Endothelial cell of umbilical vein (primary cell): ENCODE measurements around the gene GALNT14. TPM values are rescaled to one million over a fixed set of nuclear protein-coding genes. Genes with fewer than 3 reads are reported as not detected.

Experiments used
- BruUV-seq: library from RNA; stranded (reverse); fragments of 400-500 nt; replicated peaks from 2 replicates; lab custom pipeline; 2021; lab: Mats Ljungman, UMichigan
- CTCF ChIA-PET: fragments of 300-600, 350-600 bp; sonication (Branson Sonifier 250); formaldehyde crosslinking; loops from one replicate; lab custom pipeline; 2021; ENCODE audit warnings: antibody characterized with exemption, inconsistent platforms; lab: Charles Lee
- POLR2A ChIA-PET: fragments of 300-600, 350-600 bp; sonication (Branson Sonifier 250); formaldehyde crosslinking; loops from one replicate; lab custom pipeline; 2021; ENCODE audit warnings: antibody characterized with exemption, inconsistent platforms; lab: Charles Lee
- DNase-seq: peaks from one replicate; pipeline ENCODE4 v3.0.0-alpha.2; 2011; ENCODE audit warnings: low read depth, low spot score
- FAIRE-seq: peaks from 2 replicates; lab custom pipeline; 2011; peaks lifted over from hg19 to GRCh38; lab: Jason Lieb, UNC
- H2AFZ ChIP-seq: 2 replicates; pipeline ENCODE4 v1.6.0; 2012; ENCODE audit warnings: low read depth, low read length, control low read depth, inconsistent platforms
- H3K27ac ChIP-seq: 2 replicates; pipeline ENCODE4 v1.5.1; 2011; ENCODE audit warnings: low read depth, mild to moderate bottlenecking, control low read depth, low read length, moderate library complexity; ENCODE audit not compliant: insufficient read depth
- H3K27me3 ChIP-seq, 2 experiments: 2 replicates each; pipeline versions ENCODE4 v1.6.0 to v1.6.1; 2011; ENCODE audit warnings: low read length in 2 of 2, mixed read lengths in 1 of 2; ENCODE audit not compliant: control insufficient read depth in 2 of 2, insufficient read depth in 2 of 2
- H3K36me3 ChIP-seq, 2 experiments: 2 replicates in 1 of 2; 3 replicates in 1 of 2; pipeline ENCODE4 v1.5.1; 2011; ENCODE audit warnings: low read length in 2 of 2, mild to moderate bottlenecking in 1 of 2, moderate library complexity in 1 of 2; ENCODE audit not compliant: control insufficient read depth in 2 of 2, insufficient read depth in 2 of 2; ENCODE audit errors: extremely low read depth in 1 of 2
- H3K4me1 ChIP-seq: 3 replicates; pipeline ENCODE4 v1.5.1; 2011; ENCODE audit warnings: mild to moderate bottlenecking, low read length; ENCODE audit not compliant: control insufficient read depth, insufficient read depth; ENCODE audit errors: extremely low read depth
- H3K4me2 ChIP-seq: 2 replicates; pipeline ENCODE4 v1.6.1; 2011; ENCODE audit warnings: low read length, control low read depth, mixed read lengths; ENCODE audit not compliant: insufficient read depth
- H3K4me3 ChIP-seq, 3 experiments: fragments of 200-600 bp in 1 of 3; sonication (generic), shearing (Covaris generic) in 1 of 3; replicated peaks in 1 of 3; 2 replicates each; pipeline ENCODE4 v1.5.1; 2011 to 2016; ENCODE audit warnings: control low read depth in 3 of 3, low read length in 3 of 3, mild to moderate bottlenecking in 2 of 3, inconsistent platforms in 1 of 3, low read depth in 1 of 3, moderate library complexity in 1 of 3; ENCODE audit not compliant: insufficient read depth in 1 of 3
- H3K79me2 ChIP-seq: 2 replicates; pipeline ENCODE4 v1.6.0; 2012; ENCODE audit warnings: low read length, inconsistent platforms; ENCODE audit not compliant: control insufficient read depth, insufficient read depth
- H3K9ac ChIP-seq: replicated peaks from 2 replicates; pipeline ENCODE3; 2011; ENCODE audit warnings: low read length, control low read depth; ENCODE audit not compliant: insufficient read depth; ENCODE audit errors: extremely low read depth
- H3K9me1 ChIP-seq: replicated peaks from 3 replicates; pipeline ENCODE4 v1.6.0; 2011; ENCODE audit warnings: mild to moderate bottlenecking, low read length; ENCODE audit not compliant: control insufficient read depth, insufficient read depth; ENCODE audit errors: extremely low read depth
- H3K9me3 ChIP-seq: replicated peaks from 2 replicates; pipeline ENCODE4 v1.5.1; 2012; ENCODE audit warnings: low read length, inconsistent platforms; ENCODE audit not compliant: control insufficient read depth, insufficient read depth
- H4K20me1 ChIP-seq: replicated peaks from 2 replicates; pipeline ENCODE3; 2011; ENCODE audit warnings: mild to moderate bottlenecking, low read length; ENCODE audit not compliant: control insufficient read depth, insufficient read depth; ENCODE audit errors: extremely low read depth
- CTCF ChIP-seq, 2 donors: IDR thresholded peaks; 1 replicate in 1 of 2; 2 replicates in 1 of 2; pipeline ENCODE4 v1.5.1; 2011; ENCODE audit warnings: low read length in 2 of 2, mild to moderate bottlenecking in 2 of 2, moderate library complexity in 2 of 2, control low read depth in 1 of 2, inconsistent platforms in 1 of 2, low read depth in 1 of 2; ENCODE audit not compliant: insufficient read depth in 1 of 2; ENCODE audit errors: extremely low read depth in 1 of 2
- EZH2 ChIP-seq: IDR thresholded peaks from 2 replicates; pipeline ENCODE4 v1.6.1; 2012; ENCODE audit warnings: borderline replicate concordance, low read depth, mild to moderate bottlenecking, moderate library complexity, low read length, inconsistent platforms; ENCODE audit not compliant: severe bottlenecking
- FOS ChIP-seq: IDR thresholded peaks from 2 replicates; pipeline ENCODE4 v1.6.1; 2011; ENCODE audit warnings: mild to moderate bottlenecking, low read length, moderate library complexity, borderline replicate concordance; ENCODE audit not compliant: insufficient read depth
- GATA2 ChIP-seq: IDR thresholded peaks from 2 replicates; pipeline ENCODE4 v1.7.0; 2011; ENCODE audit warnings: low read depth, mild to moderate bottlenecking, moderate library complexity, mixed read lengths, low read length; ENCODE audit not compliant: insufficient read length, insufficient read depth
- JUN ChIP-seq: IDR thresholded peaks from 2 replicates; pipeline ENCODE4 v1.6.1; 2011; ENCODE audit warnings: borderline replicate concordance, low read depth; ENCODE audit not compliant: insufficient read length, insufficient read depth
- MAX ChIP-seq: IDR thresholded peaks from 2 replicates; pipeline ENCODE4 v1.6.1; 2011; ENCODE audit not compliant: insufficient read depth, insufficient read length
- POLR2A ChIP-seq: IDR thresholded peaks from 2 replicates; pipeline ENCODE4 v1.6.1; 2012; ENCODE audit warnings: low read depth, mild to moderate bottlenecking, control low read depth, low read length
- POLR2AphosphoS5 ChIP-seq: IDR thresholded peaks from 2 replicates; pipeline ENCODE4 v1.6.1; 2012; ENCODE audit warnings: low read depth, mild to moderate bottlenecking, control low read depth, low read length, moderate library complexity; ENCODE audit not compliant: insufficient read depth
- dilution Hi-C: fragments of 300-500 bp; cut with MboI; formaldehyde crosslinking; loops from one replicate; pipeline ENCODE4 v1.15.0; 2019; ENCODE audit warnings: low sequenced_read_pairs; ENCODE audit not compliant: extremely low pct_ligation_motif_present
- intact Hi-C: fragments of 100-400 bp; cut with micrococcal nuclease; formaldehyde crosslinking; loops from one replicate; pipeline ENCODE4 v1.10.0; 2022
- polyA plus RNA-seq, 4 experiments: library from polyadenylated mRNA; depleted of rRNA in 3 of 4; stranded (reverse) in 3 of 4; unstranded in 1 of 4; fragments of >200 nt; gene quantifications; 2 replicates each; pipeline versions ENCODE4 v1.2.1 to v1.2.3, GENCODE V29; 2011 to 2012; ENCODE audit warnings: missing spikeins in 1 of 4
- total RNA-seq: library from RNA; stranded (reverse); gene quantifications from 2 replicates; pipeline ENCODE4 v1.2.3, GENCODE V29; 2021

Gene GALNT14
- total and polyA plus RNA-seq, 2 donors (not counting 3 experiments of a cell fraction or from before 2014, with no cell fraction given) = 0.04 to 0.40 TPM

GRCh38 chr2:30871980-30872789, 266.1 kb downstream of the GALNT14 start:
- ChIA-PET CTCF (no interaction called here), POLR2A (no interaction called here)
- Histone ChIP-seq H3K27ac (no peak overlapping the region), H3K36me3 (no peaks in the 10 kb centered on the region), H4K20me1 (no peaks in the 10 kb centered on the region), H3K4me1 (no peaks in the 10 kb centered on the region), H3K4me3 (no peak overlapping the region), H3K9ac (no peak overlapping the region), H3K9me1 (no peaks in the 10 kb centered on the region), H3K79me2 (no peaks in the 10 kb centered on the region), H3K9me3 (no peaks in the 10 kb centered on the region), H3K4me2 (no peak overlapping the region), H2AFZ (no peak overlapping the region), H3K27me3 (no peaks in the 10 kb centered on the region)
- intact Hi-C loops (no loop called here), dilution Hi-C loops (no loop called here)
- BruUV-seq = no TSS peak
- DNase-seq = no peak
- no peak for FAIRE-seq
- TF ChIP-seq JUN = no peak
- TF ChIP-seq FOS = no peak
- TF ChIP-seq GATA2 = no peak
- no peak for TF ChIP-seq POLR2A
- no peak for TF ChIP-seq MAX
- no peak for TF ChIP-seq EZH2
- TF ChIP-seq POLR2AphosphoS5 = no peak
- no peak for TF ChIP-seq CTCF (IDR thresholded peaks at IDR 0.05; ENCODE audit: extremely low read depth in 1 of 2, insufficient read depth in 1 of 2, low read depth in 1 of 2, low read length in 2 of 2)
